GM12878 (cell line): ENCODE results near the gene APOA4.

Source experiments
- EP300 ChIP-seq, 2 experiments: fragments of 150-350 bp in 1 of 2; IDR thresholded peaks; 2 replicates each; pipeline ENCODE4 v1.6.1; 2011 to 2012; ENCODE audit warnings: low read depth in 2 of 2, low read length in 2 of 2, borderline replicate concordance in 1 of 2, improper control_type of control experiment in 1 of 2, inconsistent platforms in 1 of 2; ENCODE audit not compliant: control insufficient read depth in 1 of 2
- ESRRA ChIP-seq: IDR thresholded peaks from 2 replicates; pipeline ENCODE4 v1.6.1; 2012; ENCODE audit warnings: mild to moderate bottlenecking, low read length, improper control_type of control experiment
- EZH2 ChIP-seq: IDR thresholded peaks from 2 replicates; pipeline ENCODE4 v1.6.1; 2012; ENCODE audit warnings: low read depth, mild to moderate bottlenecking, control low read depth, inconsistent platforms, low read length, borderline replicate concordance; ENCODE audit not compliant: control insufficient read depth
- NFIC ChIP-seq: IDR thresholded peaks from 2 replicates; pipeline ENCODE4 v1.6.1; 2012; ENCODE audit warnings: low read depth, mild to moderate bottlenecking, inconsistent platforms, low read length, moderate library complexity
- NRF1 ChIP-seq: conservative IDR thresholded peaks from 2 replicates; pipeline ENCODE4 v1.6.1; 2011; ENCODE audit warnings: mild to moderate bottlenecking, low read depth, low read length, improper control_type of control experiment
- POLR2A ChIP-seq: IDR thresholded peaks from 2 replicates; pipeline ENCODE4 v1.6.1; 2011; ENCODE audit warnings: low read depth, mild to moderate bottlenecking, low read length
- YBX1 ChIP-seq: fragments of 450-650 bp; IDR thresholded peaks from 2 replicates; pipeline ENCODE4 v1.6.1; 2016; ENCODE audit warnings: antibody characterized with exemption
- TF ChIP-seq, protein P1 (sequence below): fragments of 450-650 bp; IDR thresholded peaks from 2 replicates; pipeline ENCODE4 v1.6.1; 2014; ENCODE audit warnings: mild to moderate bottlenecking

GRCh38 chr11:116835791-116836631, 12.9 kb upstream of the APOA4 start:
- TF ChIP-seq, protein P1, sequence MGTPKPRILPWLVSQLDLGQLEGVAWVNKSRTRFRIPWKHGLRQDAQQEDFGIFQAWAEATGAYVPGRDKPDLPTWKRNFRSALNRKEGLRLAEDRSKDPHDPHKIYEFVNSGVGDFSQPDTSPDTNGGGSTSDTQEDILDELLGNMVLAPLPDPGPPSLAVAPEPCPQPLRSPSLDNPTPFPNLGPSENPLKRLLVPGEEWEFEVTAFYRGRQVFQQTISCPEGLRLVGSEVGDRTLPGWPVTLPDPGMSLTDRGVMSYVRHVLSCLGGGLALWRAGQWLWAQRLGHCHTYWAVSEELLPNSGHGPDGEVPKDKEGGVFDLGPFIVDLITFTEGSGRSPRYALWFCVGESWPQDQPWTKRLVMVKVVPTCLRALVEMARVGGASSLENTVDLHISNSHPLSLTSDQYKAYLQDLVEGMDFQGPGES = no peak
- TF ChIP-seq NFIC = no peak
- no peak for TF ChIP-seq EP300 (IDR thresholded peaks at IDR 0.05; ENCODE audit: borderline replicate concordance in 1 of 2, control insufficient read depth in 1 of 2, low read depth in 2 of 2, low read length in 2 of 2)
- no peak for TF ChIP-seq EZH2
- TF ChIP-seq YBX1 = no peak
- peak; percentile 83 for TF ChIP-seq POLR2A
- peak; percentile 52 for TF ChIP-seq NRF1
- no peak for TF ChIP-seq ESRRA
